HepG2 (cell line): ENCODE measurements around the gene GFOD1. TPM values are rescaled to one million over a fixed set of nuclear protein-coding genes. Genes with fewer than 3 reads are reported as not detected.

Source experiments
- ATAC-seq: fragments of 200-7000 bp; cut with Tn5 transposase; 3 replicates; pipeline ENCODE4 v1.9.1; 2020; ENCODE audit warnings: mild to moderate bottlenecking, moderate library complexity
- BruUV-seq: library from RNA; stranded (reverse); fragments of 400-500 nt; replicated peaks from 2 replicates; lab custom pipeline; 2021; lab: Mats Ljungman, UMichigan
- CTCF ChIA-PET: fragments of 300-600 bp; formaldehyde crosslinking; extraction: SDS; loops from one replicate; lab custom pipeline; 2021; ENCODE audit warnings: low total read pairs, inconsistent platforms, low intra/inter-chr PET ratio; lab: Yijun Ruan, JAX
- POLR2A ChIA-PET: fragments of 350-600 bp; sonication (Branson Sonifier 250); formaldehyde crosslinking; loops from one replicate; lab custom pipeline; 2020; ENCODE audit warnings: antibody characterized with exemption, inconsistent platforms; lab: Yijun Ruan, JAX
- DNase-seq: peaks from one replicate; pipeline ENCODE4 v3.0.0-alpha.2; 2015; ENCODE audit warnings: low spot score
- FAIRE-seq: peaks from 3 replicates; lab custom pipeline; 2011; peaks lifted over from hg19 to GRCh38; lab: Jason Lieb, UNC
- H2AFZ ChIP-seq: one replicate; pipeline ENCODE4 v1.6.1; 2011; ENCODE audit warnings: low read length, inconsistent platforms
- H3K27ac ChIP-seq: fragments of 300-600 bp; 3 replicates; pipeline ENCODE4 v1.8.0; 2011; ENCODE audit warnings: mixed run types, mild to moderate bottlenecking, mixed read lengths, low read length, inconsistent platforms; ENCODE audit not compliant: insufficient read depth; ENCODE audit errors: extremely low read length
- H3K27me3 ChIP-seq, 2 experiments: fragments of 200-600 bp in 1 of 2; 2 replicates in 1 of 2; 3 replicates in 1 of 2; pipeline versions ENCODE4 v1.6.0 to v1.8.0; 2011; ENCODE audit warnings: low read length in 2 of 2, mild to moderate bottlenecking in 2 of 2, moderate library complexity in 2 of 2, inconsistent platforms in 1 of 2; ENCODE audit not compliant: insufficient read depth in 2 of 2, control insufficient read depth in 1 of 2
- H3K36me3 ChIP-seq, 2 experiments: fragments of 200-600 bp in 1 of 2; replicated peaks in 1 of 2; 2 replicates in 1 of 2; 3 replicates in 1 of 2; pipeline versions ENCODE4 v1.5.1 to v1.8.0; 2011; ENCODE audit warnings: low read length in 2 of 2, inconsistent platforms in 1 of 2; ENCODE audit not compliant: insufficient read depth in 2 of 2, control insufficient read depth in 1 of 2
- H3K4me1 ChIP-seq: 2 replicates; pipeline ENCODE4 v1.5.1; 2012; ENCODE audit warnings: low read length, inconsistent platforms; ENCODE audit not compliant: insufficient read depth
- H3K4me2 ChIP-seq: 2 replicates; pipeline ENCODE4 v1.6.0; 2011; ENCODE audit warnings: low read depth, low read length, inconsistent platforms
- H3K4me3 ChIP-seq, 3 experiments: fragments of 200-600 bp in 1 of 3; sonication (generic), shearing (Covaris generic) in 1 of 3; replicated peaks in 1 of 3; 2 replicates each; pipeline ENCODE4 v1.5.1; 2011 to 2016; ENCODE audit warnings: low read length in 3 of 3, inconsistent platforms in 2 of 3, low read depth in 2 of 3, mild to moderate bottlenecking in 2 of 3, control low read depth in 1 of 3, mixed read lengths in 1 of 3; ENCODE audit not compliant: insufficient read depth in 1 of 3
- H3K79me2 ChIP-seq: one replicate; pipeline ENCODE4 v1.6.1; 2011; ENCODE audit warnings: low read length, inconsistent platforms; ENCODE audit not compliant: insufficient read depth
- H3K9ac ChIP-seq: 2 replicates; pipeline ENCODE4 v1.6.0; 2011; ENCODE audit warnings: mild to moderate bottlenecking, low read depth, low read length, inconsistent platforms; ENCODE audit not compliant: insufficient read depth
- H3K9me3 ChIP-seq: 2 replicates; pipeline ENCODE4 v1.5.1; 2012; ENCODE audit warnings: mild to moderate bottlenecking, low read length
- H4K20me1 ChIP-seq: 2 replicates; pipeline ENCODE4 v1.6.0; 2011; ENCODE audit warnings: inconsistent platforms, mild to moderate bottlenecking, low read length, moderate library complexity; ENCODE audit not compliant: insufficient read depth
- GMEB1 ChIP-seq: sonication (generic); formaldehyde crosslinking; IDR thresholded peaks from 2 replicates; pipeline ENCODE4 v1.5.1; 2020; ENCODE audit warnings: missing genetic modification reagents, mild to moderate bottlenecking, borderline replicate concordance
- KDM6A ChIP-seq: IDR thresholded peaks from 2 replicates; pipeline ENCODE4 v1.6.1; 2016; ENCODE audit warnings: low read depth
- MIXL1 ChIP-seq: IDR thresholded peaks from 2 replicates; pipeline ENCODE4 v1.6.1; 2016
- MXD3 ChIP-seq: IDR thresholded peaks from 2 replicates; pipeline ENCODE4 v1.6.1; 2016; ENCODE audit warnings: mild to moderate bottlenecking, missing biosample characterization, missing genetic modification reagents
- NFIB ChIP-seq: sonication (generic); formaldehyde crosslinking; IDR thresholded peaks from 2 replicates; pipeline ENCODE4 v1.9.0; 2021; ENCODE audit warnings: missing genetic modification reagents, mild to moderate bottlenecking, borderline replicate concordance
- RARG ChIP-seq: sonication (generic); formaldehyde crosslinking; IDR thresholded peaks from 2 replicates; pipeline ENCODE4 v1.4.0; 2020; ENCODE audit warnings: low read depth, mild to moderate bottlenecking, missing genetic modification reagents
- TCF7 ChIP-seq: sonication (generic); IDR thresholded peaks from 2 replicates; pipeline ENCODE4 v1.6.1; 2016; ENCODE audit warnings: antibody characterized with exemption, low read depth
- ZBTB7B ChIP-seq: sonication (generic); formaldehyde crosslinking; IDR thresholded peaks from 2 replicates; pipeline ENCODE4 v1.4.0; 2020; ENCODE audit warnings: missing genetic modification reagents
- ZBTB8A ChIP-seq: sonication (generic); formaldehyde crosslinking; IDR thresholded peaks from 2 replicates; pipeline ENCODE4 v1.4.0; 2020; ENCODE audit warnings: mild to moderate bottlenecking, low read depth, missing genetic modification reagents, borderline replicate concordance
- ZNF207 ChIP-seq: fragments of 450-650 bp; IDR thresholded peaks from 2 replicates; pipeline ENCODE4 v1.6.1; 2016; ENCODE audit warnings: antibody characterized with exemption, borderline replicate concordance
- ZNF33B ChIP-seq: sonication (generic); formaldehyde crosslinking; IDR thresholded peaks from 2 replicates; pipeline ENCODE4 v1.5.1; 2020; ENCODE audit warnings: mild to moderate bottlenecking, missing genetic modification reagents
- ZNF382 ChIP-seq: sonication (generic); formaldehyde crosslinking; IDR thresholded peaks from 2 replicates; pipeline ENCODE4 v1.5.0; 2020; ENCODE audit warnings: missing genetic modification reagents, mild to moderate bottlenecking, borderline replicate concordance
- ZNF567 ChIP-seq: sonication (generic); formaldehyde crosslinking; IDR thresholded peaks from 2 replicates; pipeline ENCODE4 v1.8.1; 2023; ENCODE audit warnings: mild to moderate bottlenecking, missing genetic modification reagents, borderline replicate concordance
- ZNF574 ChIP-seq: sonication (generic); formaldehyde crosslinking; IDR thresholded peaks from 2 replicates; pipeline ENCODE4 v1.4.0; 2020; ENCODE audit warnings: missing genetic modification reagents
- ZNF687 ChIP-seq: sonication (generic); formaldehyde crosslinking; IDR thresholded peaks from 2 replicates; pipeline ENCODE4 v1.5.1; 2020; ENCODE audit warnings: mild to moderate bottlenecking, missing genetic modification reagents, moderate library complexity
- WGBS: methylation state at CpG from one replicate; pipeline ENCODE4 v1.1.6; 2017; ENCODE audit warnings: low lambda C conversion rate; 5-methylcytosine and 5-hydroxymethylcytosine counted together
- in situ Hi-C: cut with HindIII; loops from 2 replicates; pipeline ENCODE4 v1.10.0; 2017; ENCODE audit warnings: low pct_unique_long_range_greater_than_20kb; ENCODE audit not compliant: extremely low pct_ligation_motif_present
- intact Hi-C: fragments of 100-400 bp; cut with micrococcal nuclease; formaldehyde crosslinking; loops from one replicate; pipeline ENCODE4 v1.10.0; 2022; ENCODE audit not compliant: unreplicated experiment
- polyA plus RNA-seq, 8 experiments: library from polyadenylated mRNA; depleted of rRNA in 3 of 8; stranded (reverse) in 7 of 8; unstranded in 1 of 8; fragments of >200 nt; fragmentation: Illumina TruSeq in 4 of 8; extraction: Trizol in 4 of 8; gene quantifications; 2 replicates each; pipeline versions ENCODE4 v1.2.1 to v1.2.3, GENCODE V29; 2011 to 2016; ENCODE audit warnings: low read depth in 4 of 8, missing spikeins in 1 of 8, mixed read lengths in 1 of 8; ENCODE audit not compliant: insufficient read depth in 1 of 8
- total RNA-seq, 5 experiments: library from RNA; depleted of rRNA; stranded (reverse); fragments of >200 nt; fragmentation: Illumina TruSeq; extraction: Trizol; gene quantifications; 2 replicates each; pipeline ENCODE4 v1.2.3, GENCODE V29; 2016; ENCODE audit warnings: low read depth in 1 of 5

The GFOD1 gene
- total and polyA plus RNA-seq, 2 of the 13 experiments (the other 11 are each of a cell fraction or from before 2014, with no cell fraction given), result 1.9 to 6.4 TPM

- ChIA-PET CTCF (no interaction called here), POLR2A (no interaction called here)
- intact Hi-C loops, result no loop called here
- ATAC-seq (no peak), DNase-seq (no peak), FAIRE-seq (no peak)
- no TSS peak for BruUV-seq
- H3K4me3 ChIP-seq, result no peak overlapping the region
- no peak overlapping the region for H3K27ac ChIP-seq
- H3K9me3 ChIP-seq, result no peaks in the 10 kb centered on the region
- H3K27me3 ChIP-seq, result no peaks in the 10 kb centered on the region
- H3K4me2 ChIP-seq, result no peak overlapping the region
- WGBS, result 67% methylated on average over 1 of the region's 2 CpGs
- TF ChIP-seq ZNF33B (no peak), ZNF382 (CRISPR knock-in tag) (no peak), KDM6A (CRISPR knock-in tag) (no peak), NFIB (CRISPR knock-in tag) (no peak), ZBTB8A (CRISPR knock-in tag) (no peak), ZNF687 (no peak), ZNF574 (CRISPR knock-in tag) (no peak), RARG (no peak), ZBTB7B (CRISPR knock-in tag) (no peak), ZNF207 (no peak), GMEB1 (CRISPR knock-in tag) (no peak), ZNF567 (CRISPR knock-in tag) (no peak), MXD3 (CRISPR knock-in tag) (no peak), TCF7 (no peak), MIXL1 (CRISPR knock-in tag) (no peak)
- H3K79me2 ChIP-seq, result no peaks in the 10 kb centered on the region
- in situ Hi-C loops, result no loop called here
- H2AFZ ChIP-seq, result no peak overlapping the region
- no peak overlapping the region for H3K9ac ChIP-seq
- peaks cover 6% of the 10 kb centered on the region; the same call in 1 of the 2 replicates for H3K4me1 ChIP-seq
- no peaks in the 10 kb centered on the region for H4K20me1 ChIP-seq
- H3K36me3 ChIP-seq, result peaks cover 0 to 11% of the 10 kb centered on the region in 2 experiments; a peak in 1 of 5 replicates
These were observed 33.6 kb downstream of the GFOD1 start for GRCh38 chr6:13453771-13454251.
